Measurements from ENCODE around the gene TEX53.

The TEX53 gene

DNA sequence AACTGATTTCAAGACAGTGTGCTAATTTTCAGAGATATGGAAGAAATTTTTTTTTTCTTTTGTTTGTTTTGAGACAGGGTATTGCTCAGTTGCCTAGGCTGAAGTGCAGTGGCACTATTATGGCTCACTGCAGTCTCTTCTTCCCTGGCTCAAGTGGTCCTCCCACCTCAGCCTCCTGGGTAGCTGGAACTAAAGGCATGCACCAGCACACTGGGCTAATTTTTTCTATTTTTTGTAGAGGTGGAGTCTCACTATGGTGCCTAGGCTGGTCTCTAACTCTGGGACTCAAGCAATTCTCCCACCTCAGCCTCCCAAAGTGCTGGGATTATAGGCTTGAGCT is 34.3 kb upstream of the TEX53 start:
- TF ChIP-seq POU2F2 (IDR thresholded peaks at IDR 0.05; ENCODE audit: low read depth, low read length) (no peak), POLR2AphosphoS5 (IDR thresholded peaks at IDR 0.05; ENCODE audit: low read depth, low read length) (no peak), TAF1 (IDR thresholded peaks at IDR 0.05; ENCODE audit: low read depth, low read length) (no peak), POLR2A (IDR thresholded peaks at IDR 0.05; ENCODE audit: low read depth, low read length) (no peak), PAX5 (IDR thresholded peaks at IDR 0.05; ENCODE audit: insufficient read depth, low read length, severe bottlenecking) (no peak), SPI1 (IDR thresholded peaks at IDR 0.05; ENCODE audit: low read depth, low read length) (no peak)
- DNase-seq (ENCODE audit: insufficient read length, low spot score) = no peak
- FAIRE-seq = no peak

DNA sequence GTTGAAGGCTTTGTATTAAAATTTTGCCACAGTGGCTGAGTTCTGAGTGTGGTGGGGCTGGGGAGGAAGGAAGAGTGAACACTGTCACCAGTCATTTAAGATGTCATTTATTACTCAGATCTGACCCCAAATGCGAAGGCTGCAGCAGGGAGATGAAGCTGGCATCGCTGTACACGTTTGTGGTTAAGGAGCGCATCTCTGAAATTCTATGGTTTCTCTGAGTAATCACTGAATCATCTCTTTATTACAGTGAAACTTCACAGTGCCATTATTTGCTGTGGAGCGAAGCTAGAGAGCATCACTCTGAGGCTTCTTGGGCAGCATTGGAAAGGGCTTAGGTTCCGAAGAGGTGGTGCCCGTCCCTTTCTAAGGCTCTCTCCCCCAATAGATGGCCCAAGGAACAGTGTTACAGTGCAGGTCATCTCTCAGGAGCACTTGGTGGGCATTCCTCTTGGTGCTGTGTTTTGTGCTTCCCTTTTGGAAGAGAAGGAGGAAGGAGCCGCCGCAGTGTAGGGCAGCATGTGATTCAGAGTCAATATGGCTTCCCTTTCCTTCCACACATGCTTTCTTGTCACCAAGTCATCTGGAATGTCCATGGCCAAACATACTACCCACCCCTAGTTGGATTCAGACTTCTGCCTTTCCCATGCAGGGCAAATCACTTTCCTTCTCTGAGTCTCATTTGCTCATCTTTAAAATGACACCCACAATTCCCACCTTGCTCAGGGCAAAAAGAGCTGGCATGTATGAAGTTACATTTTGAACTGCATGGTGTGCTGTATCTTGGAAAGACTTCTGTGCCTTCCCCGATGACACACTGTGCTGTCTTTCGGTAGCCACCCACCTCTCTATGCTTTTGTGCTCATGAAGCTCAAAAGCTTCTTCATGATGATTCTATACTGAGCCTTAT is 33.7 kb upstream of the TEX53 start:
- FAIRE-seq (no peak), DNase-seq (ENCODE audit: insufficient read length, low spot score) (no peak)
- TF ChIP-seq PAX5 (IDR thresholded peaks at IDR 0.05; ENCODE audit: insufficient read depth, low read length, severe bottlenecking) (peak; percentile 99), POLR2A (IDR thresholded peaks at IDR 0.05; ENCODE audit: low read depth, low read length) (no peak), SPI1 (IDR thresholded peaks at IDR 0.05; ENCODE audit: low read depth, low read length) (peak; percentile 50), POLR2AphosphoS5 (IDR thresholded peaks at IDR 0.05; ENCODE audit: low read depth, low read length) (peak; percentile 41; the same call in 1 of the 2 replicates), TAF1 (IDR thresholded peaks at IDR 0.05; ENCODE audit: low read depth, low read length) (no peak), POU2F2 (IDR thresholded peaks at IDR 0.05; ENCODE audit: low read depth, low read length) (peak; percentile 96)

DNA sequence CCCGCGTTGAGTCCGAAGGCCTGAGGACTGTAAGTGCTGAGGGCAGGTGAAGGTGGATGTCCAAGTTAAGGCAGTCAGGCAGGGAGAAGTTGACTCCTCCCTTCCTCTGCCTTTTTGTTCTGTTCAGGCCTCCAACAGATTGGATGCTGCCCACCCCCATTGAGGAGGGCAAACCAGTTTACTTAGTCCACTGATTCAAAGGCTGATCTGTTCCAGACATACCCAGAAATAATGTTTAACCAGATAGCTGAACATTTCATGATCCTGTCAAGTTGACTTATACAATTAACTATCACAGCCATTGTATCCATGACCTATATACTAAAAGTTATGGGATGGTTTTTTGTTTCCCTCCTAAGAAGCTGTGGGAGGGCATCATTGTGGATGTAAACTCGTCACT is 32.7 kb upstream of the TEX53 start:
- DNase-seq (ENCODE audit: insufficient read length, low spot score) = no peak
- TF ChIP-seq POLR2A (IDR thresholded peaks at IDR 0.05; ENCODE audit: low read depth, low read length) (no peak), SPI1 (IDR thresholded peaks at IDR 0.05; ENCODE audit: low read depth, low read length) (no peak), PAX5 (IDR thresholded peaks at IDR 0.05; ENCODE audit: insufficient read depth, low read length, severe bottlenecking) (no peak), POLR2AphosphoS5 (IDR thresholded peaks at IDR 0.05; ENCODE audit: low read depth, low read length) (no peak), POU2F2 (IDR thresholded peaks at IDR 0.05; ENCODE audit: low read depth, low read length) (no peak), TAF1 (IDR thresholded peaks at IDR 0.05; ENCODE audit: low read depth, low read length) (no peak)
- no peak for FAIRE-seq

DNA sequence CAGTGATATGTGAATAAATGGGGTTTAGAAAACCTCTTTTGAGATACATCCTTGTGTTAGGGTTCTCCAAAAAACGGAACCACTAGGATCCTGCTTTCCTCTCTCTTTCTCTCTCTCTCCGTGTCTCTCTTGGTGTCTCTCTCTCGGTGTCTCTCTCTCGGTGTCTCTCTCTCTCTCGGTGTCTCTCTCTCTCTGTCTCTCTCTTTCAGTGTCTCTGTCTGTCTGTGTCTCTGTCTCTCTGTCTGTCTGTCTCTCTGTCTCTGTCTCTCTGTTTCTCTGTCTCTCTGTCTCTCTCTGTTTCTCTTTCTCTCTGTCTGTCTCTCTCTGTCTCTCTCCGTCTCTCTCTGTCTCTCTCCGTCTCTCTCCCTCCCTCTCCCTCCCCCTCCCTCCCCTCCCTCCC is 32.2 kb upstream of the TEX53 start:
- FAIRE-seq (no peak), DNase-seq (ENCODE audit: insufficient read length, low spot score) (no peak)
- TF ChIP-seq PAX5 (IDR thresholded peaks at IDR 0.05; ENCODE audit: insufficient read depth, low read length, severe bottlenecking) (no peak), POU2F2 (IDR thresholded peaks at IDR 0.05; ENCODE audit: low read depth, low read length) (no peak), TAF1 (IDR thresholded peaks at IDR 0.05; ENCODE audit: low read depth, low read length) (no peak), POLR2A (IDR thresholded peaks at IDR 0.05; ENCODE audit: low read depth, low read length) (no peak), SPI1 (IDR thresholded peaks at IDR 0.05; ENCODE audit: low read depth, low read length) (no peak), POLR2AphosphoS5 (IDR thresholded peaks at IDR 0.05; ENCODE audit: low read depth, low read length) (no peak)

DNA sequence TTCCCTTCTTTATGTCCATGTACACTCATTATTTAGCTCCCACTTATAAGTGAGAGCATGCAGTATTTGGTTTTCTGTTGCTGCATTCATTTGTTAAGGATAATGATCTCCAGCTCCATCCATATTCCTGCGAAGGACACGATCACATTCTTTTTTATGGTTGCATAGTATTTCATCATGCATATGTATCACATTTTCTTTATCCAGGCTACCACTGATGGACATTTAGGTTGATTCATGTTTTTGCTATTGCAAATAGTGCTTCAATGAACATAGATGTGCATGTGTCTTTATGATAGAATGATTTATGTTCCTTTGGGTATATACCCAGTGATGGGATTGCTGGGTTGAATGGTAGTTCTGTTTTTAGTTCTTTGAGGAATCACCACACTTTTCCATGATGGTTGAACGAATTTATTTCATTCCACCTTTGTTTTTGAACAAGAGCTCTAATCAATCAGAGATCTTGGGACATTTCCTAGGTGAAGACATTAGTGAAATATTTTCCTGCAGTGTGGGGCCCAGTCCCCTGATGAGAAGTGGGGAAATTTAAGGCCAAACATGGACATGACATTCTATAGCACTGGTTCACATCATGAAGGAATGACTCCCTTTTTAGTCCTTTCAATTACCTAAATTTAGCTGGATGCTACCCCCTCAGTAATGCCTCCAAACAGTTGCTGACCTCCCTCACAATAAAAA is 31.5 kb upstream of the TEX53 start:
- FAIRE-seq (no peak), DNase-seq (ENCODE audit: insufficient read length, low spot score) (no peak)
- TF ChIP-seq TAF1 (IDR thresholded peaks at IDR 0.05; ENCODE audit: low read depth, low read length) (no peak), POLR2AphosphoS5 (IDR thresholded peaks at IDR 0.05; ENCODE audit: low read depth, low read length) (no peak), SPI1 (IDR thresholded peaks at IDR 0.05; ENCODE audit: low read depth, low read length) (no peak), POLR2A (IDR thresholded peaks at IDR 0.05; ENCODE audit: low read depth, low read length) (no peak), POU2F2 (IDR thresholded peaks at IDR 0.05; ENCODE audit: low read depth, low read length) (no peak), PAX5 (IDR thresholded peaks at IDR 0.05; ENCODE audit: insufficient read depth, low read length, severe bottlenecking) (no peak)

DNA sequence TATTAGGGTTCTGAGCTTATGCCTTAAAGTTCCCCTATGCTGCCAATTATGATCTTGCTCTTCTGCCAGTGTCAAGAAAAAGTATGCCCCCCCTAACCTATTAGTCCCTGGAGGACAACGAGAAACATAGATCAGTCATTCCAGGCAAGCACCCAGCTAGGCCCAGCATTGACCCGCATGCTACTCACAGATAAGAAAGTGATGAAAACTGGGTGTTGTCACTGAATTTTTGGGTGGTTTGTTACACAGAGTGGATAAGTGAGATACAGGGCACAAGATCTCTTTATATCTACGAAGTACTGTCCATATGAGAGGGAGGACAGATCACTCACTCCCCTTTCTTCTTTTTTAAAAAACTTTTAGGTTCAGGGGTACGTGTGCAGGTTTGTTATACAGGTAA is 30.8 kb upstream of the TEX53 start:
- DNase-seq (ENCODE audit: insufficient read length, low spot score) (no peak), FAIRE-seq (no peak)
- no peak for TF ChIP-seq PAX5 (IDR thresholded peaks at IDR 0.05; ENCODE audit: insufficient read depth, low read length, severe bottlenecking)
- no peak for TF ChIP-seq POU2F2 (IDR thresholded peaks at IDR 0.05; ENCODE audit: low read depth, low read length)
- TF ChIP-seq POLR2A (IDR thresholded peaks at IDR 0.05; ENCODE audit: low read depth, low read length) = no peak
- no peak for TF ChIP-seq SPI1 (IDR thresholded peaks at IDR 0.05; ENCODE audit: low read depth, low read length)
- TF ChIP-seq POLR2AphosphoS5 (IDR thresholded peaks at IDR 0.05; ENCODE audit: low read depth, low read length) = no peak
- no peak for TF ChIP-seq TAF1 (IDR thresholded peaks at IDR 0.05; ENCODE audit: low read depth, low read length)

DNA sequence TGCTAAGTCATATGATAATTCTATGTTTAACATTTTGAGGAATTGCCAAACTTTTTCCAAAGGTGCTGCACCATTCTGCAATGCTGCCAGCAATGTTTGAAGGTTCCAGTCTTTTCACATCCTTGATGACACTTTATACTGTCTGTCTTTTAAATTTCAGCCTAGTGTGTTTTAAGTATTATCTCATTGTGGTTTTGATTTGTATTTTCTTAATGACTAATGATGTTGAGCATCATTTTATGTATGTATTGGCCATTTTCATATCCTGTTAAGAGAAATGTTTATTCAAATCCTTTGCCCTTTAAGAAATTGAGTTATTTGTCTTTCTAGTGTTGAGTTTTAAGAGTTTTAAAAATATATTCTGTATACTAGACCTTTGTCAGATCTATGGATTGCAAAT is 29.4 kb upstream of the TEX53 start:
- no peak for FAIRE-seq
- TF ChIP-seq SPI1 (IDR thresholded peaks at IDR 0.05; ENCODE audit: low read depth, low read length) (no peak), TAF1 (IDR thresholded peaks at IDR 0.05; ENCODE audit: low read depth, low read length) (no peak), POLR2AphosphoS5 (IDR thresholded peaks at IDR 0.05; ENCODE audit: low read depth, low read length) (no peak)
- DNase-seq (ENCODE audit: insufficient read length, low spot score) = no peak

DNA sequence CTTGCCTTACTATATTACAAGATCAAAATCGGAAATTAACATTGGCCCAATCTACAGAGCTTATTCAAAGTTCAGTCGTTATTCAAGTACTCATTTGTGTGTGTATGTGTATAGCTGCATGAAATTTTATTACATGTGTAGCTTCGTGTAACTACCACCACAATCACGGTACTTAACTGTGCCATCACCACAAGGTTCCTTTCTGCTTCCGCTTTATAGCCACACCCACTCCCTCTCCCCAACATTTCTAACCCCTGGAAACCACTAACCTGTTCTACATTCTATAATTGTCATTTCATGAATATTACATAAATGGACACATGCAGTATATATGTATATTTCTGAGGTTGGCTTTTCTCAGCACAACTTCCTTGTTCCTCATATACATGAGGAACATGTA is 28.3 kb upstream of the TEX53 start:
- TF ChIP-seq SPI1 (IDR thresholded peaks at IDR 0.05; ENCODE audit: low read depth, low read length) (no peak), TAF1 (IDR thresholded peaks at IDR 0.05; ENCODE audit: low read depth, low read length) (no peak), POLR2AphosphoS5 (IDR thresholded peaks at IDR 0.05; ENCODE audit: low read depth, low read length) (no peak)
- FAIRE-seq = no peak
- no peak for DNase-seq (ENCODE audit: insufficient read length, low spot score)

DNA sequence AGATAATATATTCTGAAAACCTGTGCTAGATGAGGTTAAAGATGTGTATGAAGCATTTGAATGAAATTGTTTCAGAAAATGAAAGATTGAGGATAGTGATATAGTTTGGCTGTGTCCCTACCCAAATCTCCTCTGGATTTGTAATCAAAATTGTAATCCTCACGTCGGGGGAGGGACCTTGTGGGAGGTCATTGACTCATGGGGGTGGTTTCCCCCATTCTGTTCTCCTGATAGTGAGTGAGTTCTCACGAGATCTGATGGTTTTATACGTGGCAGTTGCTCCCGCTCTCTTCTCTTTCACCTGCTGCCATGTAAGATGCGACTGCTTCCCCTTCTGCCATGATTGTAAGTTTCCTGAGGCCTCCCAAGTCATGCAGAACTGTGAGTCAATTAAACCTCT is 26.4 kb upstream of the TEX53 start:
- no peak for TF ChIP-seq PAX5 (IDR thresholded peaks at IDR 0.05; ENCODE audit: insufficient read depth, low read length, severe bottlenecking)
- TF ChIP-seq POLR2A (IDR thresholded peaks at IDR 0.05; ENCODE audit: low read depth, low read length) = no peak
- no peak for TF ChIP-seq TAF1 (IDR thresholded peaks at IDR 0.05; ENCODE audit: low read depth, low read length)
- TF ChIP-seq POU2F2 (IDR thresholded peaks at IDR 0.05; ENCODE audit: low read depth, low read length) = no peak
- TF ChIP-seq POLR2AphosphoS5 (IDR thresholded peaks at IDR 0.05; ENCODE audit: low read depth, low read length) = no peak
- no peak for TF ChIP-seq SPI1 (IDR thresholded peaks at IDR 0.05; ENCODE audit: low read depth, low read length)
- no peak for DNase-seq (ENCODE audit: insufficient read length, low spot score)
- no peak for FAIRE-seq

Measured in GM12891 (cell line).